ENCODE measurements around the gene CFAP68. TPM values are rescaled to one million over a fixed set of nuclear protein-coding genes. Genes with fewer than 3 reads are reported as not detected.

The CFAP68 gene
- total and polyA plus RNA-seq, 2 of the 13 experiments (the other 11 are each of a cell fraction or from before 2014, with no cell fraction given): 22.2 to 25.6 TPM

GRCh38 chr11:111926505-111927391 is 47.4 kb downstream of the CFAP68 start (continued):
- TF ChIP-seq, protein P1, sequence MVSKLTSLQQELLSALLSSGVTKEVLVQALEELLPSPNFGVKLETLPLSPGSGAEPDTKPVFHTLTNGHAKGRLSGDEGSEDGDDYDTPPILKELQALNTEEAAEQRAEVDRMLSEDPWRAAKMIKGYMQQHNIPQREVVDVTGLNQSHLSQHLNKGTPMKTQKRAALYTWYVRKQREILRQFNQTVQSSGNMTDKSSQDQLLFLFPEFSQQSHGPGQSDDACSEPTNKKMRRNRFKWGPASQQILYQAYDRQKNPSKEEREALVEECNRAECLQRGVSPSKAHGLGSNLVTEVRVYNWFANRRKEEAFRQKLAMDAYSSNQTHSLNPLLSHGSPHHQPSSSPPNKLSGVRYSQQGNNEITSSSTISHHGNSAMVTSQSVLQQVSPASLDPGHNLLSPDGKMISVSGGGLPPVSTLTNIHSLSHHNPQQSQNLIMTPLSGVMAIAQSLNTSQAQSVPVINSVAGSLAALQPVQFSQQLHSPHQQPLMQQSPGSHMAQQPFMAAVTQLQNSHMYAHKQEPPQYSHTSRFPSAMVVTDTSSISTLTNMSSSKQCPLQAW (CRISPR knock-in tag; IDR thresholded peaks at IDR 0.05): peak; percentile 61
- TF ChIP-seq ZNF772 (CRISPR knock-in tag; IDR thresholded peaks at IDR 0.05): peak; percentile 58; the same call in 1 of the 2 replicates
- TF ChIP-seq RELA (CRISPR knock-in tag; IDR thresholded peaks at IDR 0.05): no peak
- no peak for TF ChIP-seq SMARCE1 (IDR thresholded peaks at IDR 0.05; ENCODE audit: borderline replicate concordance)
- TF ChIP-seq, protein P2, sequence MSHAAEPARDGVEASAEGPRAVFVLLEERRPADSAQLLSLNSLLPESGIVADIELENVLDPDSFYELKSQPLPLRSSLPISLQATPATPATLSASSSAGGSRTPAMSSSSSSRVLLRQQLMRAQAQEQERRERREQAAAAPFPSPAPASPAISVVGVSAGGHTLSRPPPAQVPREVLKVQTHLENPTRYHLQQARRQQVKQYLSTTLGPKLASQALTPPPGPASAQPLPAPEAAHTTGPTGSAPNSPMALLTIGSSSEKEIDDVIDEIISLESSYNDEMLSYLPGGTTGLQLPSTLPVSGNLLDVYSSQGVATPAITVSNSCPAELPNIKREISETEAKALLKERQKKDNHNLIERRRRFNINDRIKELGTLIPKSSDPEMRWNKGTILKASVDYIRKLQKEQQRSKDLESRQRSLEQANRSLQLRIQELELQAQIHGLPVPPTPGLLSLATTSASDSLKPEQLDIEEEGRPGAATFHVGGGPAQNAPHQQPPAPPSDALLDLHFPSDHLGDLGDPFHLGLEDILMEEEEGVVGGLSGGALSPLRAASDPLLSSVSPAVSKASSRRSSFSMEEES (CRISPR knock-in tag; IDR thresholded peaks at IDR 0.05): 0 out of 2 replicates have a peak, but pooled peaks have one; percentile 37
- TF ChIP-seq XBP1 (CRISPR knock-in tag; IDR thresholded peaks at IDR 0.05): 0 out of 2 replicates have a peak, but pooled peaks have one; percentile 64
- no peak for TF ChIP-seq NFIC (IDR thresholded peaks at IDR 0.05; ENCODE audit: low read length)
- TF ChIP-seq TCF7L2 (IDR thresholded peaks at IDR 0.05; ENCODE audit: low read depth, low read length): no peak
- TF ChIP-seq ARNT2 (CRISPR knock-in tag; IDR thresholded peaks at IDR 0.05; ENCODE audit: low read depth): peak; percentile 58; the same call in 1 of the 2 replicates
- no peak for TF ChIP-seq ARID3A (IDR thresholded peaks at IDR 0.05; ENCODE audit: low read depth, low read length)
- TF ChIP-seq DMAP1 (CRISPR knock-in tag; IDR thresholded peaks at IDR 0.05): peak; percentile 80
- 0 out of 2 replicates have a peak, but pooled peaks have one; percentile 34 for TF ChIP-seq ZSCAN29 (CRISPR knock-in tag; conservative IDR thresholded peaks at IDR 0.05)
- TF ChIP-seq ZNF33B (CRISPR knock-in tag; IDR thresholded peaks at IDR 0.05): peak; percentile 78
- peak; percentile 72; the same call in 1 of the 2 replicates for TF ChIP-seq ETV5 (CRISPR knock-in tag; IDR thresholded peaks at IDR 0.05; ENCODE audit: borderline replicate concordance)
- peak; percentile 78; the same call in 1 of the 2 replicates for TF ChIP-seq YEATS4 (CRISPR knock-in tag; IDR thresholded peaks at IDR 0.05; ENCODE audit: borderline replicate concordance)
- no peak for TF ChIP-seq ZNF577 (CRISPR knock-in tag; IDR thresholded peaks at IDR 0.05; ENCODE audit: borderline replicate concordance, low read depth)
- peak; percentile 79 for TF ChIP-seq RFX3 (CRISPR knock-in tag; IDR thresholded peaks at IDR 0.05)
- TF ChIP-seq ZMAT3 (CRISPR knock-in tag; conservative IDR thresholded peaks at IDR 0.05): 0 out of 2 replicates have a peak, but pooled peaks have one; percentile 23
- peak; percentile 66 for TF ChIP-seq ZEB1 (IDR thresholded peaks at IDR 0.05; ENCODE audit: insufficient replicate concordance, low read depth)
- no peak; the same call in none of the 2 replicates for TF ChIP-seq ZNF746 (CRISPR knock-in tag; IDR thresholded peaks at IDR 0.05)
- TF ChIP-seq ZNF740 (CRISPR knock-in tag; IDR thresholded peaks at IDR 0.05): peak; percentile 56; the same call in 1 of the 2 replicates
- no peak for TF ChIP-seq MYNN (CRISPR knock-in tag; IDR thresholded peaks at IDR 0.05; ENCODE audit: low read depth)
- peak; percentile 87; the same call in 1 of the 2 replicates for TF ChIP-seq SMAD9 (CRISPR knock-in tag; IDR thresholded peaks at IDR 0.05)
- peak; percentile 81 for TF ChIP-seq KAT8 (CRISPR knock-in tag; IDR thresholded peaks at IDR 0.05)
- peak; percentile 83 for TF ChIP-seq KDM2A (CRISPR knock-in tag; IDR thresholded peaks at IDR 0.05; ENCODE audit: borderline replicate concordance, low read depth)
- TF ChIP-seq SP1 (IDR thresholded peaks at IDR 0.05): no peak
- peak; percentile 69 for TF ChIP-seq SP1 (CRISPR knock-in tag; IDR thresholded peaks at IDR 0.05)
